Measurements from ENCODE around the gene GRAMD2B.

The GRAMD2B gene

DNA sequence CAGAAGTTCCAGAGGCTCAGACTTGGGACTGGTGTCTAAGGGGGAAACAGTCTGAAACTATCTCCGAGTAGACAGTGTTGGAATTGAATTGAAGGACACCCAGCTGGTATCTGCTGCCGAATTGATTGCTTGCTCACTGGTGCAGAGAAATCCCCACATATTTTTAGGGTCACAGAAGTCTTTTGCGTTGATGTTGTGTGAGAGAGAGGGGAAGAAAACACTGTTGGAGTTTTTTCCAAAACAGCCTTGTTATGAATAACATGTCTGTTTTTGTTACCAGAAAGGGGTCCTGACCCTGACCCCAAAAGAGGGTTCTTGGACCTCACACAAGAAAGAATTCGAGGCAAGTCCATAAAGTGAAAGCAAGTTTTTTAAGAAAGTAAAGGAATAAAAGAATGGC lies 90.5 kb downstream of the GRAMD2B start:
- no peak overlapping the region for H3K27ac ChIP-seq

GRCh38 chr5:126514131-126514557 lies 90.9 kb downstream of the GRAMD2B start:
- TF ChIP-seq CTCF (IDR thresholded peaks at IDR 0.05): no peak
- H3K9me3 ChIP-seq: no peaks in the 10 kb centered on the region
- no peaks in the 10 kb centered on the region for H3K27me3 ChIP-seq
- H3K4me1 ChIP-seq (ENCODE audit: control insufficient read depth in 1 of 2, insufficient read depth in 1 of 2, low read depth in 1 of 2, low read length in 1 of 2): no peaks in the 10 kb centered on the region
- no peak overlapping the region for H3K27ac ChIP-seq
- no peak overlapping the region for H3K4me3 ChIP-seq (ENCODE audit: low read depth in 1 of 2, low read length in 1 of 2)
- no peaks in the 10 kb centered on the region for H3K36me3 ChIP-seq

More for the DNA sequence above, 90.5 kb downstream of the GRAMD2B start:
- no peak overlapping the region for H3K4me3 ChIP-seq (ENCODE audit: low read depth in 1 of 2, low read length in 1 of 2)
- no peaks in the 10 kb centered on the region for H3K4me1 ChIP-seq (ENCODE audit: control insufficient read depth in 1 of 2, insufficient read depth in 1 of 2, low read depth in 1 of 2, low read length in 1 of 2)
- TF ChIP-seq CTCF (IDR thresholded peaks at IDR 0.05): no peak
- no peaks in the 10 kb centered on the region for H3K36me3 ChIP-seq
- H3K9me3 ChIP-seq: no peaks in the 10 kb centered on the region
- no peaks in the 10 kb centered on the region for H3K27me3 ChIP-seq

DNA sequence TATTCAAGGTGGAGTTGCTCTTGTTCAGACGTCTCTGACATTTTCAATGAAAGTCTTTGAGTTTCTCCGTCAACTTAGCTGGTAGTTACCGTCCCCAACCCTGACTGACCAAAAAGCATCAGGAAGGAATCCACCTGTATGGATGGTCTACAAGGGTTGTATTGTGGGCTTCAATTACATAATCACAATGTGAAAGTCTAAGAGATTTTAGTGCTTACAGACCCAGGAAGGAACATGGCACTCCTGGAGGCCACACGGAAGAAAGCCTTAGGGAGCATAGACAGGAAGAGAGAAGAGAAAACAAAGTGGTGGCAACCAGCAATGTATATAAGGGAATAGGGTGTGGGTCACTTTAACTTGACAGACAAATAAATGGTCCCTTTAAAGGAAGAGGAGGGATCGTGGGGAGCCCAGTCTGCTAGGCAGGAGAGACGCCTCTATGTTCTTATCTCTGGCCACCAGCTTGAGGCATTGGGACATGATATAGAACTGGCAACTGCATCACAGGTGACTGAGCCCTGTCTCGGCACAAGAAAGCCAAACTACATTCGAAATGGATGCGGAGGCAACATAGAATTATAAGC lies 91.4 kb downstream of the GRAMD2B start:
- TF ChIP-seq CTCF (IDR thresholded peaks at IDR 0.05): no peak
- no peaks in the 10 kb centered on the region for H3K36me3 ChIP-seq
- H3K27ac ChIP-seq: no peak overlapping the region
- H3K4me3 ChIP-seq (ENCODE audit: low read depth in 1 of 2, low read length in 1 of 2): no peak overlapping the region
- no peaks in the 10 kb centered on the region for H3K9me3 ChIP-seq
- H3K4me1 ChIP-seq (ENCODE audit: control insufficient read depth in 1 of 2, insufficient read depth in 1 of 2, low read depth in 1 of 2, low read length in 1 of 2): no peaks in the 10 kb centered on the region
- no peaks in the 10 kb centered on the region for H3K27me3 ChIP-seq

- Histone ChIP-seq H3K27me3 (no peaks in the 10 kb centered on the region), H3K36me3 (no peaks in the 10 kb centered on the region)
- no peak for TF ChIP-seq CTCF (IDR thresholded peaks at IDR 0.05)
These were observed 92.1 kb downstream of the GRAMD2B start for GRCh38 chr5:126515337-126515736.

GRCh38 chr5:126516133-126516532 lies 92.9 kb downstream of the GRAMD2B start:
- Histone ChIP-seq H3K27me3 (no peaks in the 10 kb centered on the region), H3K4me1 (ENCODE audit: control insufficient read depth in 1 of 2, insufficient read depth in 1 of 2, low read depth in 1 of 2, low read length in 1 of 2) (no peaks in the 10 kb centered on the region), H3K4me3 (ENCODE audit: low read depth in 1 of 2, low read length in 1 of 2) (no peak overlapping the region), H3K27ac (no peak overlapping the region), H3K9me3 (no peaks in the 10 kb centered on the region), H3K36me3 (no peaks in the 10 kb centered on the region)
- no peak for TF ChIP-seq CTCF (IDR thresholded peaks at IDR 0.05)

More at GRCh38 chr5:126515337-126515736, 92.1 kb downstream of the GRAMD2B start:
- H3K27ac ChIP-seq: no peak overlapping the region
- H3K4me3 ChIP-seq (ENCODE audit: low read depth in 1 of 2, low read length in 1 of 2): no peak overlapping the region
- no peaks in the 10 kb centered on the region for H3K9me3 ChIP-seq
- H3K4me1 ChIP-seq (ENCODE audit: control insufficient read depth in 1 of 2, insufficient read depth in 1 of 2, low read depth in 1 of 2, low read length in 1 of 2): no peaks in the 10 kb centered on the region
